Tibial nerve (tissue), 4 donors: ENCODE results near the gene MNS1.

ENCODE experiments used
- EP300 ChIP-seq, 2 donors: sonication (generic); formaldehyde crosslinking; IDR thresholded peaks; one replicate each; pipeline ENCODE4 v1.6.1; 2017; ENCODE audit warnings: antibody characterized with exemption in 2 of 2, mild to moderate bottlenecking in 1 of 2
- TF ChIP-seq, protein P1 (sequence below), 5 experiments: fragments of 200-600 bp in 3 of 5; fragments of 450-650 bp in 2 of 5; sonication (generic) in 3 of 5; IDR thresholded peaks; one replicate each; pipeline ENCODE4 v1.5.1; 2016 to 2019; ENCODE audit warnings: antibody characterized with exemption in 5 of 5, mild to moderate bottlenecking in 3 of 5, moderate library complexity in 2 of 5

DNA sequence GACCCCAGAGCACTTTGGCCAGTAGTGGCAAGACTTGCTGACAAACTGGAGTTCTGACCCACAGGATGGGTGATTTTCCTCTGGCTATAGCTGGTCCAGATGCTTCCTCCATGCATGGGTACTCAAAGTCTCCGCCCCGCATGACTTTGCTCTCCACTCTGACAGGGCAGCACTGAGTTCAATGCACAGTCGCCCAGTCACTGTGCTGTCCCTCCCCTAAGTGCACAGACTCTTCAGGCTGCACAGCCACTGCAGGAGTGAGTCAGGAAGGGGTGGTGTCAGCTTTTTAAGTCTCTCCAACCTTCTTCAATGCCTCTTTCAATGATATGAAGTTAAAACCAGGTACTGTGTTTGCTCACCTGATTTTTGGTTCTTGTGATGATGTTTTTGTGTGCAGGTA is 81.9 kb downstream of the MNS1 start:
- TF ChIP-seq EP300 (IDR thresholded peaks at IDR 0.05): no peak
- TF ChIP-seq, protein P1, sequence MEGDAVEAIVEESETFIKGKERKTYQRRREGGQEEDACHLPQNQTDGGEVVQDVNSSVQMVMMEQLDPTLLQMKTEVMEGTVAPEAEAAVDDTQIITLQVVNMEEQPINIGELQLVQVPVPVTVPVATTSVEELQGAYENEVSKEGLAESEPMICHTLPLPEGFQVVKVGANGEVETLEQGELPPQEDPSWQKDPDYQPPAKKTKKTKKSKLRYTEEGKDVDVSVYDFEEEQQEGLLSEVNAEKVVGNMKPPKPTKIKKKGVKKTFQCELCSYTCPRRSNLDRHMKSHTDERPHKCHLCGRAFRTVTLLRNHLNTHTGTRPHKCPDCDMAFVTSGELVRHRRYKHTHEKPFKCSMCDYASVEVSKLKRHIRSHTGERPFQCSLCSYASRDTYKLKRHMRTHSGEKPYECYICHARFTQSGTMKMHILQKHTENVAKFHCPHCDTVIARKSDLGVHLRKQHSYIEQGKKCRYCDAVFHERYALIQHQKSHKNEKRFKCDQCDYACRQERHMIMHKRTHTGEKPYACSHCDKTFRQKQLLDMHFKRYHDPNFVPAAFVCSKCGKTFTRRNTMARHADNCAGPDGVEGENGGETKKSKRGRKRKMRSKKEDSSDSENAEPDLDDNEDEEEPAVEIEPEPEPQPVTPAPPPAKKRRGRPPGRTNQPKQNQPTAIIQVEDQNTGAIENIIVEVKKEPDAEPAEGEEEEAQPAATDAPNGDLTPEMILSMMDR (IDR thresholded peaks at IDR 0.05): no peak
